ENCODE measurements around the gene PIP5K1B.

- TF ChIP-seq CTCF (IDR thresholded peaks at IDR 0.05; ENCODE audit: extremely low read depth in 1 of 2, insufficient read depth in 1 of 2, low read depth in 1 of 2, low read length in 2 of 2): no peak
- TF ChIP-seq GATA2 (IDR thresholded peaks at IDR 0.05; ENCODE audit: insufficient read depth, insufficient read length, low read depth, low read length): no peak
- no peak for TF ChIP-seq FOS (IDR thresholded peaks at IDR 0.05; ENCODE audit: borderline replicate concordance, insufficient read depth, low read length)
- no peak for TF ChIP-seq EZH2 (IDR thresholded peaks at IDR 0.05; ENCODE audit: borderline replicate concordance, low read depth, low read length, severe bottlenecking)
- no peak for TF ChIP-seq JUN (IDR thresholded peaks at IDR 0.05; ENCODE audit: borderline replicate concordance, insufficient read depth, insufficient read length, low read depth)
- TF ChIP-seq MAX (IDR thresholded peaks at IDR 0.05; ENCODE audit: insufficient read depth, insufficient read length): no peak
- TF ChIP-seq POLR2A (IDR thresholded peaks at IDR 0.05; ENCODE audit: low read depth, low read length): no peak
- TF ChIP-seq MYC (IDR thresholded peaks at IDR 0.05; ENCODE audit: low read depth, low read length): no peak
- no peak for TF ChIP-seq POLR2AphosphoS5 (IDR thresholded peaks at IDR 0.05; ENCODE audit: insufficient read depth, low read depth, low read length)
Observed at GRCh38 chr9:68947842-68948569, 243.0 kb downstream of the PIP5K1B start.
